Measurements from ENCODE around the gene PACRG. TPM values are rescaled to one million over a fixed set of nuclear protein-coding genes. Genes with fewer than 3 reads are reported as not detected.

Gene PACRG
- polyA plus RNA-seq, 1 of the 3 experiments (the other 2 are of a cell fraction): 0.56 TPM

GRCh38 chr6:163230901-163231300 is 503.1 kb downstream of the PACRG start (continued):
- TF ChIP-seq ZBTB33 (IDR thresholded peaks at IDR 0.05; ENCODE audit: borderline replicate concordance, low read depth) (no peak), RCOR1 (IDR thresholded peaks at IDR 0.05; ENCODE audit: low read length) (no peak), FOSL2 (IDR thresholded peaks at IDR 0.05; ENCODE audit: borderline replicate concordance, low read depth) (no peak), SMC3 (IDR thresholded peaks at IDR 0.05; ENCODE audit: low read depth, low read length) (no peak), RFX5 (IDR thresholded peaks at IDR 0.05; ENCODE audit: low read length) (no peak), CTCF (IDR thresholded peaks at IDR 0.05) (no peak)

GRCh38 chr6:163231356-163232014 is 503.7 kb downstream of the PACRG start:
- 42% methylated on average over 8 of the region's 10 CpGs for WGBS (ENCODE audit: low lambda C conversion rate)
- H2AFZ ChIP-seq (ENCODE audit: low read depth): no peak overlapping the region
- no peaks in the 10 kb centered on the region for H3F3A ChIP-seq (replicated peaks; ENCODE audit: insufficient read depth)
- no peak for TF ChIP-seq RFX5 (IDR thresholded peaks at IDR 0.05; ENCODE audit: low read length)
- TF ChIP-seq CTCF (IDR thresholded peaks at IDR 0.05): no peak
- TF ChIP-seq USF1 (IDR thresholded peaks at IDR 0.05; ENCODE audit: borderline replicate concordance, low read depth): no peak
- TF ChIP-seq SMC3 (IDR thresholded peaks at IDR 0.05; ENCODE audit: low read depth, low read length): no peak
- TF ChIP-seq TAF1 (IDR thresholded peaks at IDR 0.05; ENCODE audit: borderline replicate concordance, low read depth, low read length): no peak
- TF ChIP-seq FOXM1 (IDR thresholded peaks at IDR 0.05; ENCODE audit: low read depth): no peak
- no peak overlapping the region for H3K9ac ChIP-seq
- no peak for DNase-seq
- H3K9me3 ChIP-seq: no peaks in the 10 kb centered on the region
- no peak overlapping the region for H3K27ac ChIP-seq (ENCODE audit: low read depth in 2 of 2, low read length in 1 of 2)
- H3K27me3 ChIP-seq (ENCODE audit: insufficient read depth): no peaks in the 10 kb centered on the region
- POLR2A ChIA-PET: no interaction called here
- CTCF ChIA-PET: no interaction called here
- no peaks in the 10 kb centered on the region for H3K9me2 ChIP-seq
- H3K4me2 ChIP-seq: no peak overlapping the region
- H3K79me2 ChIP-seq (ENCODE audit: insufficient read depth): no peaks in the 10 kb centered on the region
- H3K36me3 ChIP-seq (replicated peaks in 1 of 2; ENCODE audit: control insufficient read depth in 1 of 2, insufficient read depth in 2 of 2, low read length in 1 of 2): no peaks in the 10 kb centered on the region
- H3K4me1 ChIP-seq (ENCODE audit: control insufficient read depth in 1 of 2, insufficient read depth in 2 of 2, low read depth in 1 of 2, low read length in 1 of 2): no peaks in the 10 kb centered on the region
- H3K4me3 ChIP-seq (ENCODE audit: low read depth in 2 of 2, low read length in 1 of 2): no peak overlapping the region
- H4K20me1 ChIP-seq (ENCODE audit: insufficient read depth): no peaks in the 10 kb centered on the region
